ENCODE measurements around the gene USP2.

Gene USP2

DNA sequence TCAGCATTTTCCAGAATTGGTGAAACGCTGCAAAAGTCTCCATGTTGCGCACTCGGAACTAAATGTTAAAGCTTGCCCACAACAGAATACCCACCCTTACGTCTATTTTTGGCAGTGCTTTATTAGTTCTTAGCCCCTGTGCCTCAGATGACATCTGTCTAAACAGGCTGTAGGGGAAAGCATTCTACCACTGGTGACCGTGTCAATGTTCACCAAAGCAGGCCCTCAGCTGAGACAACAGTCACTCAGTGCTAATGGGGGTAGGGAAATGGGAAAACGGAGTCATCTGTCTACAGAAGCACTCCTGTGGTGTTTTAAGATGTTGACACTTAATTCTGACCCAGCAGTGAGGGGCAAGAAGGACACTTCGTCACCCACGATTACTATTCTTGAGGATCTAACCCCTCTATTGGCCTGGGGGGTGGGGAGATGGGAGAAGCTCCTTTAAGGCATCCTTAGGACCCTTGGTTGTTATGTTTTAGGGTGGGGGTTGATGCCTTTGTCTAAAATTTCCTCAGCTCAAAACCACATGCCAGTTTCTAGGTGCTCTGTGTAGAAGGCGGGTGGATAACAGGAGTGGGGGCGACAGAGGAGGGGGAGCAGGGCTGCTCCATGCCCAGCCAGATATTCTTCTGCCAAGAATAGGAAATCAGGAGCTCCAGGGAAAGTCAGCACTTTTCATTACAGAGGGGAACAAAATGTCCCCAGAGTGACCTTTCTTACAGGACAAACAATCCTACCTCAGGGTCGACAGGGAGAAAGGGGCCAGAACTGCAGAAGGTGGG lies 19.4 kb downstream of the USP2 start:
- no peak for DNase-seq

DNA sequence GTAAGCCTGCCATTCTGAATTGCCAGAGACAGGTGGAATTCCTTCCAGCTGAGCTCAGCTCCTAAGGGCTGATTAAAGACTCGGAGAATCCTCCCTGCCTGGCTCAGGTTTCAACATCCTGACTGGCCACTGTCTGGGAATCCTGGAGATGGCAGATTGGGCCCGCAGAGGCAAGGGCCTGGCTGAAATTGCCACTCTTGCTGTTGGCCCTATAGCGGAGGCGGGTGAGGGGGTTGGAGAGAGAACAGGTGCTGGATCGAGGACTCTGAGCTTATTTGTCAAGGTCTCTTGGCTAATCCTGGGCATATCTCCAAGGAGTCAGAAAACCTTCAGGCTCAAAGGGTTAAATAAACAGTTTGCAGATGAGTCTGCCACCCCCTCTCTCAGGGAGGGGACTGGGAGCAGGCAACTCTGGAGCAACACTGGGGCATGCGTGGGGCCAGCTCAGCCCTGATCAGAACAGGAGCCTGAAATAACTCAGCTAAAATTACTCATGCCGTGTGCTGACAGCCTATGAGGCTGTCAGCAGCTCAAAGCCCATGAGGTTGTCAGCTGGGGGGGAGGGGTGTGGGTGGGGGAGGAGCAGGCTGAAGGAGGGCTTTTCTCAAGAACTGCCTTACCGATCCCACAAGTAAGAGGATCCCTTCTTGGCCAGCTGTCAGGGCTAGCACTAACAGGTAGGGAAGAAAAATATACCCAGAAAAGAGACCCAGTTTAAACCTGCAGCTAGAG lies 20.3 kb downstream of the USP2 start:
- peak; percentile 61 for DNase-seq

DNA sequence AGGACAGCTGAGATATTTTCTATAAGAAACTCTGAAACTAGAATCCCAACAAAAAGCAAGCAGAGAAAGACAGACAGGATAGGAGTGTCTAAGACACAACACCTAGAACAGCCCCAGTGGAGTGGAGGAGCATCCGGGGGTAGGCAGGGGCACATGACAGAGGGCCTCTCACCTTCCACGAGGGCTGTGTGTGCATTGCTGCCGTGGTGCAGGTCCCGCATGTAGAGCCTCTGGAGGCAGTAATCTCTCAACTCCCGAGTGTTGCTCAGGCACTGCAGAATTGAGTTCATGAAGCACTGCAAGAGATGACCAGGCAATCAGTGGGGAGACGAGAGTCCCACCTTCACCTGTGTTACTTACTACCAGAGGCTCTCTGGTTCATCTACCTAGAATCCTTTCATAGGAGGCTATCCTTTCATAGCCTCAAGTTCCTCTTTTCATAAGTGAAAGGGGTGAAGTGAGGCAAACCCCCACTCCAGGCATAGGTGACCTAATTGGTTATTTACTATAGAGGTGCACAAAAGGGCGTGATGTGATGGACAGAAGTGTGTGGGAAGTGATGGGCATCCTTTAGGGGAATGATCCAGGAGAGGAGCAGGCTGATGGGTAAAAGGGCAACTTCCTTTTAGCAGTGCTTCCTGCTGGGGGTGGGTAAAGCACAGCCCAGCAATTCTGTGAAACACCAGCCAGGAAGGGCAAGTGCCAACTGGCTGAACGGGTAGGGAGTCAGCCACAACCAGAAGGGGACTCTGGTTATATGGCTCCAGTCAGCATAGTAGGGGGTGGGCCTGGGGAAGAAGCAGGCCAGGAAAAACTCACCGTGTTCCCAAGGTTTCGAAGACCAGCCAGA lies 21.9 kb downstream of the USP2 start:
- no peak for DNase-seq

DNA sequence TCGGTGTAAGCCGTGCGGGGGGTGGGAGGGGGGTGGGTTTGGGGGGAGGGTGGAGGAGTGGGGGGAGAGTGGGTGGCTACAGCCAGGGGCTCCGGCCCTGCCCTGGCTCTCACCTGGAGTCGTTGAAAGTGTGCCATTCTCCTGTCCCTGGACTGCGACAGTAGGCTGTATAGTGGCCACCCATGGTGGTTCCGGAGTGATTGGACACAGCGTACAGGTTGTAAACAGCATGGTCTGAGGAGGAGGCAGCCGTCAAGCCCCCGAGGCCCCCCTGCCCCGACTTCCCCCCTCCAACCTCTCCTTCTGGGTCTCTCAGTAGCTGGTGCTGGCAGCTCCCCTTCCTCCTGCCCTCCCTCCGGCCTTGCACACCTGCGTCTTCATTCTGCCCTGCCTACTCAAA lies 24.4 kb downstream of the USP2 start:
- DNase-seq: no peak

DNA sequence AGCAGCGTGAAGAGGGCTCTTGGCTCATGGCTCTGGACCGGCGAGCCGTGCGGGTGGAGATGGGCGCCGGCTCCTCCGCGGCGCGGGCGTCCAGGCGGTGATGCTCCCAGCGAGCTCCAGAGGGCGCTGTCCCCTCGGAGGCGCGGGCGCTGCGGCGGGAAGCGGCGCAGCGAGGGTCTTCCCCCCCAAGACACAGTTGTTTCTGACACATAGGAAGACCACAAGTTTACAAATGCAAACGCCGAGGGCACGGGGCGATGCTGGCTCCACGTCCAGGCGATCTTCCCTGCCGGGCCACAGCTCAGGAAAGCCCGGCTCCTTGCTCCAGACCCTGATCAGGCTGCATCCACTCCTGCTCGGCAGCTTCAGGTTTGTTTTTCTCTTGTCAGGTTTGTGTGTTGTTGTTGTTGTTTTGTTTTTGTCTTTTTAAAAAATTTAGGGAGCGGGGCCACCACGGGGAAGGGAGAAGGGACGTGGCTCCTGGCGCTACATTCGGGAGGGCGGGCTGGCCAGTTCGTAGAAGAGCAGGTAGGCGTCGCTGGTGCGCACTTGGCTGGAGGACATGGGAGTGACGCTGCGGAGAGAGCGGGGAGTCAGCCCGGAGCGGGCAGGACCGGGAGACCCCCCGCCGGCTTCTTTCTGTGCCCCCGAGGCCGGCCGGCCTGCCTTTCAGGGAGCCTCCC lies 25.0 kb downstream of the USP2 start:
- peak; percentile 78 for DNase-seq

DNA sequence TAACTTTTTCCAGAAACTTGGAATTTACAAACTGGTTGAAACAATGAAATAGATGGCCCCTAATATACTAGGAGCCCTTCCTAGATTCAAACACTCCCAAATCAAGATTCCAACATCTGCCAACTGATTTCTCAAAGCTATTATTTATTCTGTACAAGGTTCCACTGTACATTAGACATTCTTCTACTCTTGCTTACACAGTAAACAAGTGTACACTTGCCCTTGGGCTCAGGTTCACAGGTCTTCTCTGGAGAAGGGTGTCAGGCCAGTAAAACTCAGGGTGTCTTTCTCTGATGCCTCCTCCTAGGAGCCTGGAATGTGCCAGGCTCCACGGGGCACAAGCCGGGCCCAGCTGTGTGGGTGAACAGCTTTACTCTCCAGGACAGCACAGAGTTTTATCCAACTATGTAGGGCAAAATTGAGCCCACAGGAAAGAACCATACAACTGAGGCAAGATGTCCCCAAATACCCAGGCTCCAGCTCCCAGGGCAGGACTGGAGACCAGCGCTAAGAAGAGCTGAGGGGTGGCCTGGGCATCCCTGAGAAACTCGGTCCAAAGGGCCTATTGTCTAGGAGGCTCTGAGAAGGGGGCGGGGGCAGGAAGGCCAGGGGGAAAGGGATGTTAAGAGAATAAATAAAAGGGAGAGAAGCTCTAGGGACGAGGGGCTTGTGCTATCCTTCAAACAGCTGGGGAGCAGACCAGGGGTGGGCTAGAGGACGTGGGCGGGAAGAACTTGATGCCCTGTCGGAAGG lies 26.2 kb downstream of the USP2 start:
- DNase-seq: no peak

DNA sequence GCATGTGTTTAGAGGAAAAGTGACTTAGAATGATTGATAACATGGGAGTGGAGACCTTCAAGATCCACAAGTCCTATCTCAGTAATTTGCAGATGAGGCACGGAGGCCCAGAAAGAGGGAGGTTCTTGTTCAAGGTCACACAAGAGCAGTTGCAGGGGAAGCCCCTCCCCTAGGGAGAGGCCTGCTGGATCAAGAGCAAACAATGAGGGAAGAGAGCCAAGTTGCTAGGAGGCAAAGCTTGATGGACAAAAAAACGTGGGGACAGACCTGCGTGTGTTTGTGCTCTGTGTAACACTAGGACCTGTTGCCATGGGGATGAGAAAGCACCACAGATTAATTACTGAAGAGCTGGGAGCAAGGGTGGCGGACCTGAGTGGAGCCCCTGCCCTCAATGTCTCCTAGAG lies 28.6 kb downstream of the USP2 start:
- peak; percentile 64 for DNase-seq

DNA sequence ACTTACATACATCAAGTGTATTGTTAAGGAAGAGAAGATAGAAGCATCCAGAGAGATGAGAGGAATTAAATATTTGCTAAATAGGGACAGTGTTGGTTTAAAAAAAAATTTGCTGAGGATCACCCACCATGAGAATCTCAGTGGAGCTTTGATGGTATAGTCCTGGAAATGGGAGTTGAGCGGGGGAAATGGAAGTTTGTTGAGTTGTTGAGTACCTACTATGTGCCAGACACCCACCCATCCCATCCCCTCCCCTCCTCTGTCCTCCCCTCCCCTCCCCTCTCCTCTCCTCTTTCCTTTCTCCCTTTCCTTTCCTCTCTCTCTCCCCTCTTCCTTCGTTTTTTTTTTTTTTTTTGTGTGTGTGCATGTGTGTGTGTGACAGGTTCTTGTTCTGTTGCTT lies 30.3 kb downstream of the USP2 start:
- no peak for DNase-seq

DNA sequence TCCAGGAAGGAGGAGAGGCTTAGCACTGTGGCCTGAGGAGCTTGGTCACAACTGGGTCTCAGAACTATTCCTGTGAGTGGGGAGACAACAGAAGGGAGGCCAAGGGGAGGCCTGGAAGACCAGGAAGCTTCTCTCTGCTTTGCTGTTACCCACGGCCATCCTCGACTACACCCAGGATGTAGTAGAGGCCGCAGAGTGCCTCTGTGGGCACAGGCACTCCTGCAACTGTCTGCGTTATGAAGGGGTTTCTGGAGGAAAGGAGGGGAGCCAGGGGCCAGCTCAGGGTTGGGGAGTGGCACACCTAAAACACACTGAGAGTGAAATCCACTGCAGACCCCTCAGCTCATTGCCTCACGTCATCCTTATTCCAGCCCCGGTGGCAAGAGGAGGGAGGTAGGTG lies 31.2 kb downstream of the USP2 start:
- DNase-seq: no peak

DNA sequence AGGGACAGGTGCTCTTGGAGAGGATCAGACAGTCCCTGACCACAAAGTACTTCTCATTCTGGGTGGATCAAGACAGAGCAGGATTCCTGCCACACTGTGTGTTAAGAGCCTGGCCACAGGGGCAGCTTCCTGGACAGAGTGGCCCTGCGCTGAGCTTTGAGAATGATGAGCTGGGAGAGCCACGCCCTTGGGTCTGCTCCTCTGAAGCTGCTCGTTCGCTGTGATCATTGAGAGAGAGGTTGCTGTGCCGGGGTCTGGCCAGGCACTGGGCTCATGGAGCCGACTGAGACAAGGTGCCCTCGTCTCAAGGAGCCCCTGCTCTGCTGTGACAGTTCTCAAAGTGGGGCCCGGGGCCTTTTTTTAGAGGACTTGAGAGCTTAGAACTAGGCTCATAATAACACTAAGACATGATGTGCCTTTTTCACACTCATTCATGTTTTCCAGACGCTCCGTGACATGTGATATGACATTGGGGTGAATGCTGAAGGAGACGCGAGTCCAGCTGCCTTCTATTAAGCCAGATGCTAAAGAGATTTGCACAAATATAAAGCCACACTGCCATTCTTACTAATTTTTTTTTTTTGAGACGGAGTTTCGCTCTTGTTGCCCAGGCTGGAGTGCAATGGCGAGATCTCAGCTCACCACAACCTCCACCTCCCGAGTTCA lies 33.4 kb downstream of the USP2 start:
- DNase-seq: no peak

DNA sequence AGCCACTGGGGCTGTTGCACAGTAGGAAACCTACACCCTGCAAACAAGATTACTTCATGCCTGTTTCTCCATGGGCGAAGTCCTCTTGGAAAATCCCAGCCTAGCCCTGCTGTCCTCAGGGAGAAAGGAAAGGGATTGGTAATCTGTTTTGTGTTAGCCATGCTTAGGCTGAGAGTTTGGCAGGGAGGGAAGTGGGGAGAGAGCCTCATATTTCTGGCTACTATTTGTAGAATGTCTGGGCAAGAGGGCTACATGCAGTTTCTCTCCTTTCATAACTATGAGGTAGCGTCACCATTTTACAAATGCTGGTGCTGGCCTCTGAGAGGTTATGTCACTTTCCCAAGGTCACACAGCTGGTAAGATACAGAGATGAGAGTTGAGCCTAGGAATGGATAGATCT lies 34.2 kb downstream of the USP2 start:
- no peak for DNase-seq

DNA sequence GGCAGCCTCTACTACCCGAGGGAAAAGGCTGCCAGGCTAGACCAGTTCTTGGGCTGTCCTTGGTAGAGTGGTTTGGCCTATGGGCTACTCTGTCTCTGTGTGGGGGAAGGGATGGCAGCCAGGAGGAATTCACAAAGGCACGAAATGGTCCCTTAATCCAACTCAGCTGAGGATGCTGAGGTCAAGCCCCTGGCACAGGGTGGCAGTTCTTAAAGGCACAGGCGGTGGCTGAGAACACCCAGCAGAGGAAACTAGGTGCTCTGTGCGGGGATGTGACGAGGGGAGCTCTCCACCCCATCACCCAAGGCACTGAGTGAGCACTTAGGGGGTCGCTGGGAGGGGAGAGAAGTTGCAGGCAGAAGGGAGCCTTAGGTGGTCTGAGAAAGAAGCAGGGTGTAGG lies 34.9 kb downstream of the USP2 start, which contains the start of gene MFRP:
TSS of gene MFRP (minus strand) at position 101 of the 400 bp plus-strand sequence. CDS start 192 bp downstream, outside the sequence.
- no peak for DNase-seq

DNA sequence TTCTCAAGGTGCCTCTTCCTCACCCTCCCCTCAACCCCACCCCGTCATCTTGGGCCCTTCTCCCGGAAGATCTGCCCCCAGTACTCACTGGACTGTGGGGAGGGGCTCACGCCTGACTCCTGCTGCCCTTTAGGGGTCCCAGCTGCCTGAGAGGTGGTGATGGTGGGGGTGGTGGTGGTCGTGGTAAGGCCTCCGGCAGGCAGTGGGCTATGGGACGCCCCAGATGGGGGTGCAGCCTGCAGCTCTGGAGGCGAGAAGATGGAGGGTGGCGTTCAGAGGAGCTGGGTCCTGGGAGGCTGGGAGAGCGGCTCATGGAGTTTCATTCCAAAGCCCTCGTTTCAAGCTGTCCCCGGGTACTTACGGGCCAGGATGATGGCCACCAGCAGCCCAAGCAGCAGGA lies 35.8 kb downstream of the USP2 start:
- no peak for DNase-seq

DNA sequence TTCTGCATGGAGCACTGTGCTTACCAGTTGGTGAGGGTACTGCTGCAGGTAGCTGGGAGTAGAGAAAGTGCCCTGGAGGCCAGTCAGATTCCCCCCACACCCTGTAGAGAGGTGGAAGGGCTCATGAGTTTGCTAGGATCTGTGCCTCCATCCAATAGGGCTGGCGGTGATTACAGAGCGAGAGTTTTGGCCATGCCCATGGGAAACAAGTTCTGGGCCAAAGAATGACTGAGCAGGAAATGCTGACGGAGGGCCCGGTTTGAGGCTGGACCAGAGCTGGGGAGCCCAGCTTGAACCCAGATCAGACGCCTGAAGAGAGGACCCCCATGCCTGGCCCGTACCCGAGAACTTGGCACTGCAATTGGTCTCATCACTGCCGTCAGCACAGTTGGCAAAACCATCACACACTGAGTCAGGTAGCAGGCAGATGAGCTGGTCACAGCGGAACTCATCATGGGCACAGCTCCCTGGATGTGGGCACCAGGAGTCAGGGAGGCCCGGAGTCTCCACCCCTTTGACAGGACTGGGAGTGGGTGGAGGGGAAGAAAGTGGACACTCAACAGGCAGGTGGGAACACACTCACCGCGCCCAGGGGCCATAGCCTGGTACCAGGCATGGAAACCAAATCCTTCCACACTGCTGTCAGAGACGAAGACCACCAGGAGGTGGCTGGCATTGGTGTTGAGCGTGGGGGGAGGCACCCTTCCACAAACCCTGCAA lies 37.0 kb downstream of the USP2 start:
- DNase-seq: no peak

DNA sequence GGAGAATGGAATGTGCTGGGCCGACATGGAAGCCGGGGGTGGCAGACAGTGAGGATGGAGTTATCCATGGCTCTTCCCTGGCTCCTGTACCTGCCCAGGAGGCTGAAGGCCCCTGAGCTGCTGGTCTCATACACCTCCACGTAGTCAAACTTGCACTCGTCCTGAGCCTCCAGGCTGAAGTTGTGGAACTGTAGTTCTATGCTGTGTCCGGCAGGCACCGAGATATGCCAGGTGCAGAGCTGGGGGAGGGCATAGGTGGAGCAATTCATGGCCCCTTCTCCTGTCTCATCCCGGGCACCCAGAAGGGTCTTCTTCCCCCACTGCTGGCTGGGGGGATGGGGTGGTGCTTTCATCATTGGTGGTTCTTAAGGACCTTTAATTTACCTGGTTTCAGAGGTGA lies 37.8 kb downstream of the USP2 start:
- no peak for DNase-seq

DNA sequence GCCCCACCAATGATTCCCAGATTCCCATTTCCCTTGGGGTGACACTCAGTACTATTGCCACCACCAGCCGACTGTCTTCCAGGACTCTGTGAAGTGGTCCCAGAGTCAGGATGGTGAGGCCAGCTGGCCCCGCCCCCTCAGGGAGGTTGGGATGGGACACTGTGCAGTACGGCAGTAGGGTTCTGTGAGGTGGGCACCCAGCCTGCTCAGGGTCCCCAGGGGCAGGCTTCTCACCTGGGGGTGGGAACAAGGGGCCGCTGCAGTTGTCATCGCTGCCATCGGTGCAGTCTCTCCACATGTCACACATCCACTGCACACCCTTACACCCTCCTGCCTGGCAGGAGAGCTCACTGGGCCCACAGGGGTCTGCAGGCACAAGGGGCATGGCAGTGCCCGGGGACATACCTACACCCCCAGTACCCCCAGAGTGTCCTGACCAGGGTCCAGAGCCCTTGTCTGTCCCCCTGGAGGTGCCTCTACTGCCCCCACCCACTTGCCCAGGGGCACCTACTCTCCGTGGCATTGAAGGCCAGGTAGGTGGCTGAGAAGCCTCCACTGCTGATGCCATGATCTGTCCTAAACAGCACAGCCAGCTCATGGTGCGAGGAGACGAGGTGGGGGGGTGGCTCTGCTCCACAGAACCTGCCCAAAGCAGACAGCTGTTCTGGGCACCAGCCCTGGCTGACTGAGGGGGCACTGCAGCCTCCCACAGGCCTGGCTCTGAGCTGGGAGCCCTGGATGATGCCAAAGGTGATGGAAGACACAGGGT lies 38.9 kb downstream of the USP2 start:
- no peak for DNase-seq

DNA sequence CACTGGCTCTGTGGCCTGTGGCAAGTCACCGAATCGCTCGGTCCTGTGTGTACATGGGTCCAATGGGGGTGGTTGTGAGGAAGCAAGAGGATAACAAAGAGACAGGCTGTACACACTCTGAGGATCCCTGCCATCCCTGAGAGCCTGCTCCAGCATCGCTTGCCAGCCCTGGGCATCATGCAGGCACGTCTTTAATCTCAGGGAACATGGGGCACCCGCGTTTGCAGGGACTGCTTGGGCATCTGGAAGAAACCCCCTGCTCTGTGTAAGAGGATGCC lies 39.5 kb downstream of the USP2 start:
- DNase-seq: no peak

DNA sequence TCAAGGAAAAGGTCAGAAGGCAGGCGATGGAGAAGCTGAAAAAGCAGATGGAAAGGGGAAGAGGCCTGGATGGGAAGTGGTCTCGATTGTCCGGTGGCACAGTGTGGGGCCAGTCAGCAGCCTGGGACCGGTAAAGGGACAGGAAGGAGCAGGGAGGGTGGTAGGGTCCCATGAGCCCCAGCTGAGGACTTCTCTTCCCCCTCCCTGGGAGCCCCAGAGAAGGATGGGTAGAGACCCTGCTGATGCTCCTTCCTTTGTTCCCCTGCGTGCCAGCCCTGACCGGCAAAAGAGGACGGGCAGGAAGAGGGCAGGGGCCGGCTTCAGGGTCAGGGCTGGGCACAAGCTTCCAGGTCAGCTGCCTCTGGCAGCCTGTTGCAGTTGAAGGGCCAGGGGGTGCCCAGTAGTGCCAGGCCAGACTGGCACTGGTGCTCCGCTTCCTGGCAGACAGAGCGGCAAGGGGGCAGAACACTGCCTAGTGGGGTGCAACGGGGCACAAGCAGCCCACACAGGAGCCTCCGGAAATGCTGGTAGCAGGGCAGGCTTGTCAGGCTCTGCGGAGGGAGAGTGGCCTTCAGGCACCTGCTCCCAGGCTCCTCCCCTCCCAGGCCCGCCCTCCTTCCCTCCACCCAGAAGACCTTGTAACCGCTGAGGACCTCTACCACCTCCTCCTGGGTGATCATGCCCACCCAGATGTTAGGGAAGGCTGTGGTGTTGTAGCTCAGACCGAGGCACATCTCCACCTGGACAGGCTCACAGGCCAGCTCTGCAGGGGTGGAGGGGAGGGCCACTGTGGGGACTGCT lies 40.1 kb downstream of the USP2 start:
- no peak for DNase-seq
